OCI-LY1 (cell line): ENCODE data around the gene MCF2L.

Source experiments
- H2AFZ ChIP-seq: fragments of 200-600 bp; sonication (generic), shearing (Covaris generic); 2 replicates; pipeline ENCODE4 v1.6.0; 2014; ENCODE audit warnings: antibody characterized with exemption, mild to moderate bottlenecking, low read length
- H3F3A ChIP-seq: fragments of 200-600 bp; sonication (generic), shearing (Covaris generic); 2 replicates; pipeline ENCODE4 v1.6.0; 2014; ENCODE audit warnings: mild to moderate bottlenecking, antibody characterized with exemption, low read length, moderate library complexity; ENCODE audit not compliant: insufficient read depth
- H3K27ac ChIP-seq: fragments of 200-600 bp; sonication (generic); 2 replicates; pipeline ENCODE4 v1.5.1; 2014; ENCODE audit warnings: low read length, mixed run types, mild to moderate bottlenecking, low read depth; ENCODE audit not compliant: poor library complexity, severe bottlenecking
- H3K27me3 ChIP-seq: fragments of 200-600 bp; sonication (generic); 2 replicates; pipeline ENCODE4 v1.6.0; 2014; ENCODE audit warnings: antibody characterized with exemption, mild to moderate bottlenecking, low read length, moderate library complexity; ENCODE audit not compliant: insufficient read depth
- H3K36me3 ChIP-seq: fragments of 200-600 bp; sonication (generic); 2 replicates; pipeline ENCODE4 v1.6.1; 2014; ENCODE audit warnings: mild to moderate bottlenecking, antibody characterized with exemption, low read length, moderate library complexity, mixed read lengths; ENCODE audit not compliant: insufficient read depth
- H3K4me1 ChIP-seq: fragments of 200-600 bp; sonication (generic); 2 replicates; pipeline ENCODE4 v1.5.1; 2014; ENCODE audit warnings: mild to moderate bottlenecking, low read length, moderate library complexity; ENCODE audit not compliant: insufficient read depth, severe bottlenecking
- H3K4me2 ChIP-seq: fragments of 200-600 bp; sonication (generic), shearing (Covaris generic); 2 replicates; pipeline ENCODE4 v1.6.1; 2014; ENCODE audit warnings: low read length
- H3K4me3 ChIP-seq: fragments of 200-600 bp; sonication (generic); 2 replicates; pipeline ENCODE4 v1.5.1; 2014; ENCODE audit warnings: low read length, low read depth, mild to moderate bottlenecking, mixed read lengths; ENCODE audit not compliant: poor library complexity, severe bottlenecking
- H3K79me2 ChIP-seq: fragments of 200-600 bp; shearing (Covaris generic); 2 replicates; pipeline ENCODE4 v1.6.1; 2016; ENCODE audit warnings: mixed run types, low read length, mixed read lengths; ENCODE audit not compliant: insufficient read depth
- H3K9ac ChIP-seq: fragments of 200-600 bp; sonication (generic), shearing (Covaris generic); 2 replicates; pipeline ENCODE4 v1.6.1; 2014; ENCODE audit warnings: mild to moderate bottlenecking, low read length, mixed read lengths
- H3K9me2 ChIP-seq: fragments of 200-600 bp; sonication (generic), shearing (Covaris generic); 2 replicates; pipeline ENCODE4 v1.6.1; 2014; ENCODE audit warnings: low read depth, mild to moderate bottlenecking, low read length, mixed read lengths
- H3K9me3 ChIP-seq: fragments of 200-600 bp; shearing (Covaris generic); 2 replicates; pipeline ENCODE4 v1.6.1; 2014; ENCODE audit warnings: low read length, mixed read lengths
- H4K20me1 ChIP-seq: fragments of 200-600 bp; sonication (generic), shearing (Covaris generic); 2 replicates; pipeline ENCODE4 v1.6.0; 2016; ENCODE audit warnings: mild to moderate bottlenecking, low read length; ENCODE audit not compliant: insufficient read depth
- CTCF ChIP-seq: fragments of 200-600 bp; sonication (generic), shearing (Covaris generic); IDR thresholded peaks from 2 replicates; pipeline ENCODE4 v1.5.1; 2017; ENCODE audit warnings: mild to moderate bottlenecking, antibody characterized with exemption, low read length, moderate library complexity, mixed read lengths
- EZH2 ChIP-seq: fragments of 200-600 bp; sonication (generic), shearing (Covaris generic); IDR thresholded peaks from 2 replicates; pipeline ENCODE4 v1.8.0; 2017; ENCODE audit warnings: borderline replicate concordance, mixed run types, mild to moderate bottlenecking, antibody characterized with exemption, low read length, moderate library complexity, mixed read lengths

Gene MCF2L

DNA sequence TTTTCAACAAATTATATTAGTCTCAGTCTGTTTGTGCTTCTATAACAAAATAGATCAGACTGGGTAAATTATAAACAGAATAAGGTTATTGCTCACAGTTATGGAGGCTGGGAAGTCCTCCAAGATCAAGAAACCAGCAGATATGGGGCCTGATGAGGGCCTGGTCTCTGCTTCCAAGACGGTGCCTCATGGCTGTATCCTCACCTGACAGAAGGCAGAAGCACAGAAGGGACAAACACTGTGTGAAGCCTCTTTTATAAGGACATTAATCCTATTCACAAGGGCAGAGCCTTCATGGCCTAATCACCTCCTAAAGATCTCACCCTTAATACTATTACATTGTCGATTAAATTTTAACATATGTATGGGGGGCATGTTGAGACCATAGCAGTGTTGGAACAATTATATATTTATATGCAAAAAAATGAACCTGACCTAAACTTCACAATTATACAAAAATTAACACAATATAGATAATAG, 166.3 kb downstream of the MCF2L start:
- no peak overlapping the region for H3K27ac ChIP-seq
- no peaks in the 10 kb centered on the region for H3K9me2 ChIP-seq
- H3K4me2 ChIP-seq: no peak overlapping the region
- TF ChIP-seq CTCF: no peak
- no peak for TF ChIP-seq EZH2
- H3K9me3 ChIP-seq: no peaks in the 10 kb centered on the region
- H3F3A ChIP-seq: no peaks in the 10 kb centered on the region
- no peaks in the 10 kb centered on the region for H3K79me2 ChIP-seq
- H3K4me3 ChIP-seq: no peak overlapping the region
- no peak overlapping the region for H3K9ac ChIP-seq
- no peak overlapping the region for H2AFZ ChIP-seq
- no peaks in the 10 kb centered on the region for H3K36me3 ChIP-seq
- no peaks in the 10 kb centered on the region for H3K27me3 ChIP-seq
- no peaks in the 10 kb centered on the region for H3K4me1 ChIP-seq
- no peaks in the 10 kb centered on the region for H4K20me1 ChIP-seq

- no peak overlapping the region for H3K27ac ChIP-seq
Observed at GRCh38 chr13:113137691-113138298, 168.8 kb downstream of the MCF2L start.

GRCh38 chr13:113138792-113139551, 170.0 kb downstream of the MCF2L start:
- Histone ChIP-seq H4K20me1 (no peaks in the 10 kb centered on the region), H3K4me2 (no peak overlapping the region), H3K4me1 (no peaks in the 10 kb centered on the region), H3K9ac (no peak overlapping the region), H3F3A (no peaks in the 10 kb centered on the region), H3K4me3 (no peak overlapping the region), H2AFZ (no peak overlapping the region), H3K9me2 (no peaks in the 10 kb centered on the region), H3K9me3 (no peaks in the 10 kb centered on the region), H3K79me2 (no peaks in the 10 kb centered on the region), H3K27me3 (peaks cover 13% of the 10 kb centered on the region), H3K36me3 (no peaks in the 10 kb centered on the region), H3K27ac (no peak overlapping the region)
- TF ChIP-seq CTCF (no peak), EZH2 (no peak)

More at GRCh38 chr13:113137691-113138298, 168.8 kb downstream of the MCF2L start:
- no peaks in the 10 kb centered on the region for H3K9me3 ChIP-seq
- H3K27me3 ChIP-seq: peaks cover 4% of the 10 kb centered on the region; the same call in 1 of the 2 replicates
- H3K36me3 ChIP-seq: no peaks in the 10 kb centered on the region
- no peak overlapping the region for H3K4me3 ChIP-seq
- no peaks in the 10 kb centered on the region for H4K20me1 ChIP-seq
- no peak overlapping the region for H3K9ac ChIP-seq
- no peak overlapping the region for H3K4me2 ChIP-seq
- H3K79me2 ChIP-seq: no peaks in the 10 kb centered on the region
- H3K9me2 ChIP-seq: no peaks in the 10 kb centered on the region
- TF ChIP-seq EZH2 (no peak), CTCF (no peak)
- H2AFZ ChIP-seq: no peak overlapping the region
- H3K4me1 ChIP-seq: no peaks in the 10 kb centered on the region
- no peaks in the 10 kb centered on the region for H3F3A ChIP-seq
